NOMO-1 (cell line): ENCODE data around the gene ARPC2.
A peak's percentile ranks its signal among the peaks of the same experiment; 100 is the strongest.

Source experiments
- DNase-seq, 2 experiments: peaks; one replicate each; lab custom pipeline; 2025; ENCODE audit not compliant: unreplicated experiment in 2 of 2; lab: John Stamatoyannopoulos, UW

Gene ARPC2

GRCh38 chr2:218216336-218216673, 684 bp upstream of the ARPC2 start:
- no peak for DNase-seq

- DNase-seq: peak; percentile 45 to 60
Observed at GRCh38 chr2:218217360-218218267, 625 bp downstream of the ARPC2 start.

- peak; percentile 49 to 90 for DNase-seq
Observed at GRCh38 chr2:218218268-218219185, 1.5 kb downstream of the ARPC2 start.

- DNase-seq: peak in 1 of 2 experiments; percentile 30
Observed at GRCh38 chr2:218219934-218220333, 2.9 kb downstream of the ARPC2 start.

- DNase-seq: no peak
Observed at GRCh38 chr2:218221000-218221399, 4.0 kb downstream of the ARPC2 start.

GRCh38 chr2:218223046-218223445, 6.1 kb downstream of the ARPC2 start:
- no peak for DNase-seq

GRCh38 chr2:218224186-218224585, 7.2 kb downstream of the ARPC2 start:
- DNase-seq: no peak

- DNase-seq: no peak
Observed at GRCh38 chr2:218226903-218227302, 9.9 kb downstream of the ARPC2 start.

GRCh38 chr2:218228366-218229090, 11.5 kb downstream of the ARPC2 start:
- no peak for DNase-seq

GRCh38 chr2:218229239-218229638, 12.2 kb downstream of the ARPC2 start:
- peak; percentile 82 to 99 for DNase-seq

- DNase-seq: peak in 1 of 2 experiments; percentile 54
Observed at GRCh38 chr2:218229851-218230250, 12.9 kb downstream of the ARPC2 start.

GRCh38 chr2:218230882-218231281, 13.9 kb downstream of the ARPC2 start:
- peak in 1 of 2 experiments; percentile 13 for DNase-seq

GRCh38 chr2:218233543-218233942, 16.6 kb downstream of the ARPC2 start:
- no peak for DNase-seq

- no peak for DNase-seq
Observed at GRCh38 chr2:218234521-218234920, 17.5 kb downstream of the ARPC2 start.

GRCh38 chr2:218235017-218235416, 18.0 kb downstream of the ARPC2 start:
- no peak for DNase-seq

- DNase-seq: no peak
Observed at GRCh38 chr2:218236829-218237228, 19.8 kb downstream of the ARPC2 start.

- no peak for DNase-seq
Observed at GRCh38 chr2:218238887-218239286, 21.9 kb downstream of the ARPC2 start.

GRCh38 chr2:218244204-218244603, 27.2 kb downstream of the ARPC2 start:
- DNase-seq: no peak

- no peak for DNase-seq
Observed at GRCh38 chr2:218244665-218245064, 27.7 kb downstream of the ARPC2 start.

GRCh38 chr2:218245214-218245613, 28.2 kb downstream of the ARPC2 start:
- no peak for DNase-seq

GRCh38 chr2:218249691-218250090, 32.7 kb downstream of the ARPC2 start:
- DNase-seq: no peak
